Activated naive CD8-positive, alpha-beta T cell treated with anti-CD3 and anti-CD28 coated beads for 36 hours (primary cell): ENCODE measurements around the gene SLC26A8. TPM values are rescaled to one million over a fixed set of nuclear protein-coding genes. Genes with fewer than 3 reads are reported as not detected.
A peak's percentile ranks its signal among the peaks of the same experiment; 100 is the strongest.
"Not testable (repeated sequence)": the region's sequence is repeated elsewhere in the genome, so short reads cannot be mapped to it uniquely, and the experiment has no call there.

Experiments
- DNase-seq: peaks from one replicate; pipeline ENCODE4 v3.0.0; 2021
- H3K27ac Mint-ChIP-seq: one replicate; pipeline ENCODE4 v1.8.0; 2022; ENCODE audit warnings: mild to moderate bottlenecking, moderate library complexity, mixed read lengths
- H3K27me3 Mint-ChIP-seq: one replicate; pipeline ENCODE4 v1.8.0; 2022; ENCODE audit warnings: mild to moderate bottlenecking, mixed read lengths
- H3K36me3 Mint-ChIP-seq: one replicate; pipeline ENCODE4 v1.8.0; 2021; ENCODE audit warnings: mild to moderate bottlenecking, mixed read lengths
- H3K4me1 Mint-ChIP-seq: one replicate; pipeline ENCODE4 v1.8.0; 2021; ENCODE audit warnings: mixed read lengths
- H3K4me3 Mint-ChIP-seq: one replicate; pipeline ENCODE4 v1.8.0; 2022; ENCODE audit warnings: mild to moderate bottlenecking, moderate library complexity, mixed read lengths
- H3K9me3 Mint-ChIP-seq: one replicate; pipeline ENCODE4 v1.8.0; 2022; ENCODE audit warnings: mixed read lengths
- total RNA-seq, 2 experiments: library from RNA; stranded (reverse); gene quantifications; one replicate each; pipeline ENCODE4 v1.2.3, GENCODE V29; 2021

SLC26A8 gene
- total RNA-seq, 2 experiments from 2014 or later: 0.06 TPM; not detected in 1

DNA sequence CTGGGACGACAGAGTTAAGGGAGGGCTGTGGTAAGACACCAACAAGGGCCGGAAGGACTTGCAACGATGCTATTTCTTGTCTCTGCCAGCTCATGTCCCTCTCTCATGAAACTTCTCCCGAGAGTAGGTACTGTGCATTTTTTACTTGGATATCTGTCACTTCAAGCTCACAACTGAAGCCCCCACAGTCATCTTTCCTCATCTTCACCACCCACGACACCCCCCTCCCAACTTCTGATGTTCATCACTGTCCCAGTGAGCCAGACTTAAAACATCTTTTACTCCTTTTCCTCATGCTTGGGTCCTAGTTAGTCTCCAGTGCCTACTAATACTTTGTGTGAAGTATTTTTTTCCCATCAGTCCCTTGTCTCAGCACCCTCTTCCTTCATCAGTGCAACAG, 68.9 kb downstream of the SLC26A8 start:
- Mint-ChIP-seq H3K36me3 (no peaks in the 10 kb centered on the region), H3K27ac (no peak overlapping the region), H3K27me3 (peaks cover 14% of the 10 kb centered on the region), H3K4me1 (peaks cover 11% of the 10 kb centered on the region), H3K9me3 (no peaks in the 10 kb centered on the region), H3K4me3 (no peak overlapping the region)
- DNase-seq: no peak

DNA sequence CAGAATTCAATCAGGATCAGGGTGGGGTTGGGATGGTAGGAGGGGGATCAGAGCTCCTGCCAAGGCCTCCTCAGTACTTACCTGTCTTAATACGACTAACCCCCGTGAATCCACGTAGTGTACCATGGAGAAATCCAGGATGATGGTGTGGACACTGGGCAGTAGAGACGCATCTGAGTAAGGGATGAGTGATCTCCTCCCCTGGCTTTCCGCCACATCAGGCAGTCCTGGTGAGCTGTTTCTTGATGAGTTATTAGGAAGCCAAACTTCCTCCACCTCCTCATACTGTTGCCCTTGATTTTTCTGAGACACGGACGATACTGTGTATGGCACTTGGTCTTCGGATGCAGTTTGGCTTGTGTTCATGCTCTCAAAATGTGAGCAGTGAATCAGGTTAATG, 69.4 kb downstream of the SLC26A8 start:
- no peak for DNase-seq
- H3K36me3 Mint-ChIP-seq: no peaks in the 10 kb centered on the region
- peaks cover 9% of the 10 kb centered on the region for H3K27me3 Mint-ChIP-seq
- H3K4me3 Mint-ChIP-seq: no peak overlapping the region
- H3K4me1 Mint-ChIP-seq: peaks cover 11% of the 10 kb centered on the region
- no peaks in the 10 kb centered on the region for H3K9me3 Mint-ChIP-seq
- no peak overlapping the region for H3K27ac Mint-ChIP-seq

DNA sequence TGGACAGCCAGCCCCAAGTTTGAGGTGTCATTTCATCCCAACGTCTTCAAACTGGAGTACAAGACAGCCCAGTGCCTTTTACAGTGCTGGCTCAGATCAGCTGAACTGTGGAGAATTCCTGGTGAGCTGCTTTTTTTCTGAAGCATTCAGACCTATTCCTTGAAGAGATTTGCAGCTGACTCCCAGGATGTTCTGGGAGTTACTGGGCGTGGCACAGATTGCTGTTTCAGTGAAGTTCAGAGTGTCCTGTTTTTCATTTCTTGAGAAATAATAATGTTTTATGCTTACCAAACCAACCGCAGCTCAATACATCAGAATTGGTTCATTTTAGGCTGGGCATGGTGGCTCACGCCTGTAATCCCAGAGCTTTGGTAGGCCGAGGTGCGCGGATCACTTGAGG, 70.1 kb downstream of the SLC26A8 start:
- H3K36me3 Mint-ChIP-seq: no peaks in the 10 kb centered on the region

DNA sequence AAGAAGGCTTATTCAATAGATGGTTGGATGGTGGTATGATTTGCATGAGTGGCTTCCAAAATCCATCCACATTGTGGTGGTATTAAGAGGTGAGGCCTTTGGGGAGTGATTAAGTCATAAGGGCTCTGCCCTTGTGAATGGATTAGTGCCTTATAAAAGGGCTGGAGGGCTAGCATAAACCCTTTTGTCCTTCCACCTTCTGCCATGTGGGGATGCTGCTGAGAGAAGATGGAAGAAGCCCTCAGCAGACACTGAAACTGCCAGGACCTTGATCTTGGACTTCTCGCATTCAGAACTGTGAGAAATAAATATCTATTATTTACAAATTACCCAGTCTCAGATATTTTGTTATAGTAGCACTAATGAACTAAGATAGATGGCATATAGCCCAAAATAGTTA, 75.7 kb downstream of the SLC26A8 start:
- H3K9me3 Mint-ChIP-seq: no peaks in the 10 kb centered on the region
- no peaks in the 10 kb centered on the region for H3K36me3 Mint-ChIP-seq
- H3K4me1 Mint-ChIP-seq: peaks cover 11% of the 10 kb centered on the region
- no peak for DNase-seq
- no peak overlapping the region for H3K4me3 Mint-ChIP-seq
- H3K27ac Mint-ChIP-seq: no peak overlapping the region
- H3K27me3 Mint-ChIP-seq: no peaks in the 10 kb centered on the region

More for the DNA sequence above, 70.1 kb downstream of the SLC26A8 start:
- Mint-ChIP-seq H3K4me1 (peaks cover 11% of the 10 kb centered on the region), H3K4me3 (no peak overlapping the region), H3K9me3 (no peaks in the 10 kb centered on the region), H3K27ac (no peak overlapping the region), H3K27me3 (peaks cover 4% of the 10 kb centered on the region)
- no peak for DNase-seq

DNA sequence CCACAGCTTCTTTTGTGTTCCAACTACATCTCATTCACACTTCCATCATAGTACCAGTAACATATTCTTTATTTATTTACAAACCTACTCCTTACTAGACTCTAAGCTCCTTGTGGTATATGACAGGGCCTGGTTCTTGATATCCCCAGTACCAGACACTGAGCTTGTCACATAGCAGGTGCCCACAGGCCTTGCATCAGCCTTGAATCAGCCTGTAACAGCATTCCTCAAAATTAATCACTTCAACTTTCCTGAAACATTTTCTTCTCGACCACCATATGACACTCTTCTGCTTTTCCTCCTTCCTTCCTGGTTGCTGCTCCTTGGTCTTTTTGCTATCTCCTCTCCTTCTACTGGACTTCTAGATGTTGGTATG, 78.8 kb downstream of the SLC26A8 start:
- Mint-ChIP-seq H3K9me3 (no peaks in the 10 kb centered on the region), H3K36me3 (no peaks in the 10 kb centered on the region), H3K27ac (no peak overlapping the region), H3K4me1 (no peaks in the 10 kb centered on the region), H3K27me3 (no peaks in the 10 kb centered on the region), H3K4me3 (no peak overlapping the region)
- no peak for DNase-seq

DNA sequence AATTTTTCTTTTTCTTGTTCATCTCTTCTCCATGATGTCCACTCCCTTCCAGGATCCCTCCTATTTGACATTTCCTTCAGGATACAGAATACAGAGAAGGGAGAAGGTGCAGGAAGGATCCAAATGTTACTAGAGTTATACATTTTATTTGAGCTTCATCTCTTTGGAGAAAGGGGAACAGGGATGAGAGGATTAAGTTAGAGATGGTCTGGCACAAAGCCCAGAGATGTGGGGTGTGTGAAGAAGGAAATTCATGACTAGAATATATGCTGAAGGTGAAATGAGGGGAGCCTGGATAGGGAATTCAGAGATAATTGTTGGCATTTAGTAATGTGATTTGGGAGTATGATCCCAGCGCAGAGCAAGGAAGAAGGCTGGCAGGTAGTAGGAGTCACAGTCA, 81.1 kb downstream of the SLC26A8 start:
- H3K4me1 Mint-ChIP-seq: no peaks in the 10 kb centered on the region
- H3K9me3 Mint-ChIP-seq: no peaks in the 10 kb centered on the region
- no peak for DNase-seq
- no peaks in the 10 kb centered on the region for H3K36me3 Mint-ChIP-seq
- H3K27me3 Mint-ChIP-seq: peaks cover 3% of the 10 kb centered on the region
- no peak overlapping the region for H3K4me3 Mint-ChIP-seq
- H3K27ac Mint-ChIP-seq: no peak overlapping the region

DNA sequence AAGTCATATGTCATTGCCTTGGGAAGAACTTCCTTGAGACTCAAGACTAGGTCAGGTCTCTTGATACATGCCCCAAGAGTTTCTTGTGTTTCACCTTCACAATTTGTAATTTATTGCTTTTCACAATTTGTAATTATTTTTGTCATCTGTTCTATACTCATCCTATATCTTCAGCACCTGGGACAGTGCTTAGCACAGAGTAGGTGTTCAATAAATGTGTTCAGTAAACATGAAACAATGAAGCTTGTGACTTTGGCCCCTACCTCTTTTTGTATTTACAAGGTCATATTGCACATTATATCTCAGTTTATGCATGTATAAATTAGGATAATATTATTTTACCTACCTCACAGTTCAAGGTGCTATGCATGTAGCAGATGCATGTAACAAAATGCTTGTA, 82.1 kb downstream of the SLC26A8 start:
- Mint-ChIP-seq H3K9me3 (no peaks in the 10 kb centered on the region), H3K4me1 (no peaks in the 10 kb centered on the region), H3K27ac (no peak overlapping the region), H3K4me3 (no peak overlapping the region), H3K36me3 (no peaks in the 10 kb centered on the region), H3K27me3 (peaks cover 3% of the 10 kb centered on the region)
- DNase-seq: no peak

DNA sequence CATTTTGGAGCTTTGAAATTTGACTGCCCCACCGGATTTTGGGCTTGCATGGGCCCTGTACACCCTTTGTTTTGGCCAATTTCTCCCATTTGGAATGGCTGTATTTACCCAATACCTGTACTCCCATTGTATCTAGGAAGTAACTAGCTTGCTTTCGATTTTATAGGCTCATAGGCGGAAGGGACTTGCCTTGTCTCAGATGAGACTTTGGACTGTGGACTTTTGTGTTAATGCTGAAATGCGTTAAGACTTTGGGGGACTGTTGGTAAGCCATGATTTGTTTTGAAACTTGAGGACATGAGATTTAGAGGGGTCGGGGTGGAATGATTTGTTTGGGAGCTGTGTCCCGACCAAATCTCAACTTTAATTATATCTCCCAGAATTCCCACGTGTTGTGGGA, 83.3 kb downstream of the SLC26A8 start:
- not testable (repeated sequence) for H3K4me3 Mint-ChIP-seq, H3K4me1 Mint-ChIP-seq, H3K36me3 Mint-ChIP-seq, H3K27ac Mint-ChIP-seq, DNase-seq, H3K9me3 Mint-ChIP-seq, H3K27me3 Mint-ChIP-seq

DNA sequence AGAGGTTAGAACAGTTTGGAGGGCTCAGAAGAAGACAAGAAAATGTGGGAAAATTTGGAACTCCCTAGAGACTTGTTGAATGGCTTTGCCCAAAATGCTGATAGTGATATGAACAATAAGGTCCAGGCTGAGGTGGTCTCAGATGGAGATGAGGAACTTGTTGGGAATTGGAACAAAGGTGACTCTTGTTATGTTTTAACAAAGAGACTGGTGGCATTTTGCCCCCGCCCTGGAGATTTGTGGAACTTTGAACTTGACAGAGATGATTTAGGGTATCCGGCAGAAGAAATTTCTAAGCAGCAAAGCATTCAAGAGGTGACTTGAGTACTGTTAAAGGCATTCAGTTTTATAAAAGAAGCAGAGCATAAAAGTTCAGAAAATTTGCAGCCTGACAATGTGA, 84.4 kb downstream of the SLC26A8 start:
- not testable (repeated sequence) for H3K36me3 Mint-ChIP-seq, H3K9me3 Mint-ChIP-seq

DNA sequence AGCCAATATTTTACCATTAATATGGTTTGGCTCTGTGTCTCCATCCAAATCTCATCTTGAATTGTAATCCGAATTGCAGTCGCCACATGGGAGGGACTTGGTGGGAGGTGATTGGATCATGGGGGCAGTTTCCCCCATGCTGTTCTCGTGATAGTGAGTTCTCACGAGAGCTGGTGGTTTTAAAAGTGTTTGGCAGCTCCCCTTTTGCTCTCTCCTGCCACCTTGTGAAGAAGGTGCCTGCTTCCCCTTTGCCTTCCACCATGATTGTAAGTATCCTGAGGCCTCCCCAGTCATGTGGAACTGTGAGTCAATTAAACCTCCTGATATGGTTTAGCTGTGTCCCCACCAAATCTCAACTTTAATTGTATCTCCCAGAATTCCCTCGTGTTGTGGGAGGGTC, 85.2 kb downstream of the SLC26A8 start:
- not testable (repeated sequence) for DNase-seq, H3K27me3 Mint-ChIP-seq, H3K36me3 Mint-ChIP-seq, H3K4me1 Mint-ChIP-seq, H3K27ac Mint-ChIP-seq, H3K9me3 Mint-ChIP-seq, H3K4me3 Mint-ChIP-seq

More for the DNA sequence above, 84.4 kb downstream of the SLC26A8 start:
- not testable (repeated sequence) for H3K27ac Mint-ChIP-seq, DNase-seq, H3K4me3 Mint-ChIP-seq, H3K27me3 Mint-ChIP-seq, H3K4me1 Mint-ChIP-seq

DNA sequence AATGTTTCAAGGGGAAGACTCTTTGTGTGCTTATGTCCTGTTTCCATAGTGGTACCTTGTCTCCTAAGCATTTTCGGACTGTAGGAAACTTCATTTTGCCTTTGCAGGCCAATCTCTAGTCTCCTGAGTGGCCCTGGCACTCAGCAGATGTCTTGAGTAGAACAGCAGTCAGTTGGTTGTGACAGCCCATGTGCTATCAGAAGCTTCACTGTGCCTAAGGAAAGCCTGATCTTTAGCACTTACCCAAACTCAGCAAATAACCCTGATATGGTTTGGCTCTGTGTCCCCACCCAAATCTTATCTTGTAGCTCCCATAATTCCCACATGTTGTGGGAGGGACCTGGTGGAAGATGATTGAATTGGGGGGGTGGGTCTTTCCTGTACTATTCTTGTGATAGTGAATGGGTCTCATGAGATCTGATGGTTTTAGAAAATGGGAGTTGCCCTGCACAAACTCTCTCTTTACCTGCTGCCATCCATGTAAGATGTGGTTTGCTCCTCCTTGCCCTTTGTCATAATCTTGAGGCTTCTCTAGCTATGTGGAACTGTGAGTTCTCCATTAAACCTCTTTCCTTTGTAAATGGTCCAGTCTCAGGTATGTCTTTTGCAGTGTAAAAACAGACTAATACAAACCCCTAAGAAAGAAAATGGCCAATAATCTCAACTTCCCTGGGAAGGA, 87.6 kb downstream of the SLC26A8 start:
- Mint-ChIP-seq H3K4me3 (no peak overlapping the region), H3K36me3 (no peaks in the 10 kb centered on the region), H3K27ac (no peak overlapping the region), H3K4me1 (peaks cover 4% of the 10 kb centered on the region), H3K27me3 (peaks cover 10% of the 10 kb centered on the region), H3K9me3 (no peaks in the 10 kb centered on the region)
- no peak for DNase-seq

DNA sequence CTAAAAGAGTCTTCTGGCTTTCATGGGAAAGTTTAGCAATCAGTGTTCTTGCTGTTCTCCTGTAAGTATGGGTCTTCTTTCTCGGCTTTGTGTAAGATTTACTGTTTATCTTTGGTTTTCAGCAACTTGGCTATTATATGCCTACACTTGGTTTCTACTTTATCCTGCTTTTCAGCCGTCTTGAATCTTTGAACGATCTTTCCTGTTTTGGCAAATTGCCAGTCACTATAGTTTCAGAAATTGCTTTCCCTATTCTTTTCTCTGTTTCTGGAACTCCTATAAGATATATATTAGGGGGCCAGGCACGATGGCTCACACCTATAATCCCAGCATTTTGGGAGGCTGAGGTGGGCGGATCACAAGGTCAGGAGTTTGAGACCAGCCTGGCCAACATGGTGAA, 89.0 kb downstream of the SLC26A8 start:
- DNase-seq: no peak
- Mint-ChIP-seq H3K27me3 (peaks cover 10% of the 10 kb centered on the region), H3K27ac (no peak overlapping the region), H3K9me3 (no peaks in the 10 kb centered on the region), H3K4me1 (peaks cover 4% of the 10 kb centered on the region), H3K4me3 (no peak overlapping the region), H3K36me3 (no peaks in the 10 kb centered on the region)

DNA sequence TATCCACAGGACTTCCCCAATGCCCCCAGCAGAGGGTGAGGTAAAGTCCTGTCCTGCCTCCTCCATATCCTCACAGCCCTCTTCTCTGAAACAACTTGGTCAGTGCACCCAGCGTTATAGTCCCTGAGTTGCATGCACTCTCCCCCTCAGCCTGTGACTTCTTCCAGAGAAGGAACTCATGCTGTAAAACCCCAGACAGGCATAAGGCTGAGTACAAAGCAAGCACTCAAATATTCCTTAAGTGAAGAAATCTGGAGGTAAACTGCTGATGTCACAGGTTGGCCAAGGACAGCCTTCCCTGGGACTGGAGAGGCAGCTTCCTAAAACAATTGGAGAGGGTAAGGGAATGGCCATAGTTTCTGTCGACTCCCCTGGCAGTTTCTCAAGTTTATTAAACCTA, 90.6 kb downstream of the SLC26A8 start:
- H3K4me3 Mint-ChIP-seq: no peak overlapping the region
- peaks cover 4% of the 10 kb centered on the region for H3K4me1 Mint-ChIP-seq
- no peaks in the 10 kb centered on the region for H3K36me3 Mint-ChIP-seq
- DNase-seq: no peak
- no peaks in the 10 kb centered on the region for H3K9me3 Mint-ChIP-seq
- H3K27ac Mint-ChIP-seq: no peak overlapping the region
- peaks cover 7% of the 10 kb centered on the region for H3K27me3 Mint-ChIP-seq

DNA sequence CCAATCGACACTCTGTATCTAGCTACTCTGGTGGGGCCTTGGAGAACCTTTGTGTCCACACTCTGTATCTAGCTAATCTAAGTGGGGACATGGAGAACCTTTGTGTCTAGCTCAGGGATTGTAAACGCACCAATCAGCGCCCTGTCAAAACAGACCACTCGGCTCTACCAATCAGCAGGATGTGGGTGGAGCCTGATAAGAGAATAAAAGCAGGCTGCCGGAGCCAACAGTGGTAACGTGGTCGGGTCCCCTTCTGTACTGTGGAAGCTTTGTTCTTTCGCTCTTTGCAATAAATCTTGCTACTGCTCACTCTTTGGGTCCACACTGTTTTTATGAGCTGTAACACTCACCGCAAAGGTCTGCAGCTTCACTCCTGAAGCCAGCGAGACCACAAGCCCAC, 92.6 kb downstream of the SLC26A8 start:
- DNase-seq: peak; percentile 33
- not testable (repeated sequence) for H3K4me1 Mint-ChIP-seq, H3K27me3 Mint-ChIP-seq, H3K27ac Mint-ChIP-seq, H3K36me3 Mint-ChIP-seq, H3K9me3 Mint-ChIP-seq
- peak overlapping the region; percentile 61 for H3K4me3 Mint-ChIP-seq

DNA sequence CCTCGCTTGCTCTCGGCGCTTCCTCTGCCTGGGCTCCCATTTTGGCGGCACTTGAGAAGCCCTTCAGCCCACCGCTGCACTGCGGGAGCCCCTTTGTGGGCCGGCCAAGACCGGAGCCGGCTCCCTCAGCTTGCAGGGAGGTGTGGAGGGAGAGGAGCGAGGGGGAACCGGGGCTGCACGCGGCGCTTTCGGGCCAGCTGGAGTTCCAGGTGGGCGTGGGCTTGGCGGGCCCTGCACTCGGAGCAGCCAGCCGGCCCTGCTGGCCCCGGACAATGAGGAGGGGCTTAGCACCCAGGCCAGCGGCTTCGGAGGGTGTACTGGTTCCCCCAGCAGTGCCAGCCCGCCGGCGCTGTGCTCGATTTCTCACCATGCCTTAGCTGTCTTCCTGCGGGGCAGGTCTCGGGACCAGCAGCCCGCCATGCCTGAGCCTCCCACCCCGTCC, 93.3 kb downstream of the SLC26A8 start:
- H3K4me3 Mint-ChIP-seq: no peak overlapping the region
- H3K36me3 Mint-ChIP-seq: no peaks in the 10 kb centered on the region
- no peak overlapping the region for H3K27ac Mint-ChIP-seq
- DNase-seq: no peak
- H3K27me3 Mint-ChIP-seq: peaks cover 7% of the 10 kb centered on the region
- H3K9me3 Mint-ChIP-seq: no peaks in the 10 kb centered on the region
- peaks cover 7% of the 10 kb centered on the region for H3K4me1 Mint-ChIP-seq

DNA sequence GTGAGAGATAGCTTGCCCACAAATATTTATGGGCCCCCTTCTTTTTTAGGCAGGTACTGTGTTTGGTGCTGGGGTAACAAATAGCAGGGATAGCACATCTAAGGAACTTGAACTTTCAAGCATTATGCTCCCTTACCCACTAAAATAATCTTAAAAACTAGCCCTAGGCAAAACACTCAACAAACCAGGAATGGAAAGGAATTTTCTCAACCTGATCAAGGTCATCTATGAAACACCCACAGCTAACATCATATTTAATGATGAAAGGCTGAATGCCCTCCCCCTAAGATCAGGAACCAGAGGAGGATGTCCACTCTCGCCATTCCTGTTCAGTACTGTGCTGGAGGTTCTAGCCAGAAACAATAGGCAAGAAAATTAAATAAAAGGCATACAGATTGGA, 94.8 kb downstream of the SLC26A8 start:
- peaks cover 1% of the 10 kb centered on the region for H3K36me3 Mint-ChIP-seq
- no peaks in the 10 kb centered on the region for H3K27me3 Mint-ChIP-seq
- H3K4me3 Mint-ChIP-seq: no peak overlapping the region
- H3K4me1 Mint-ChIP-seq: peaks cover 14% of the 10 kb centered on the region
- no peaks in the 10 kb centered on the region for H3K9me3 Mint-ChIP-seq
- no peak for DNase-seq
- no peak overlapping the region for H3K27ac Mint-ChIP-seq
